ENCODE results near the gene NCOR2. TPM values are rescaled to one million over a fixed set of nuclear protein-coding genes. Genes with fewer than 3 reads are reported as not detected.

The NCOR2 gene
- total RNA-seq, 1 experiment from 2014 or later, result 25.1 TPM

DNA sequence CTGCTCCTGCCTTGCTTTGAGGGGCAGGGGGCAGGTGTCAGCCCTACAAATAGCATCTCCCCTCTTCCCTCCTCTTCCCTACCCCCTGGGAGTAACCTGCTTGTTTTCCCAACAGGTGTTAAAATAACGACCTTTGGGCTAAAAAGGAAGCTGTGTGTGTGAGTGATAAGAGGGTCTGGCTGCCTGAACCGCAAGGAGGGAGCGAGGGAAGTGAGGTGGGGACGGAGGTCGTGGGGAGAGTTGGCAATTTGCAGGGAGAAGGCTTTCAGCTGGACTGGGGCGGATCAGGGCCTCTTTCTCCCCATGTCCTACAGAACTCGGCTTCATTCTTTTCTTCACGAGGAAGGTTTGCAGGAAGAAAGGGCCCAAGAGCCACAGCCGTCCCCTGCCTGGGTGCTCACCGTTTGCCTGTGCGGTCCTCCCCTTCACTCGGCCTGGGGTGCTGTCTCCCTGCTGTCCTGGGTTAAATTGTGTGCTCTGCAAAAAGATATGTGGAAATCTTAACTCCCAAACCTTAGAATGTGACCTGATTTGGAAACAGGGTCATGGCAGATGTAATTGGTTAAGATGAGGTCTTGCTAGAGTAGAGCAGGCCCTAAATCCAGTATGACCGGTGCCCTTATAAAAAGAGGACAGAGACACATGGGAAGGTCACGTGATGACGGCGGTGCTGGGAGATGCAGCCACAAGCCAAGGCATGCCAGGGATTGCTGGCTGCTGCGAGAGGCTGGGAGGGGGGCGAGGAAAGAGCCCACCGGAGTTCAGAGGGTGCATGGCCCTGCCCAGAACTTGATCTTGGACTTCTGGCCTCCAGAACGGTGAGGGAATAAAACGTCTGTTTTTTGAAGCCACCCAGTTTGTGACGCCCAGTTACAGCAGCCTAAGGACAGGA, 38.7 kb upstream of the NCOR2 start:
- Histone ChIP-seq H3K4me3 (ENCODE audit: insufficient read depth, low read depth, low read length) (no peak overlapping the region), H3K27me3 (ENCODE audit: control insufficient read depth, insufficient read depth, low read length) (no peaks in the 10 kb centered on the region), H3K36me3 (replicated peaks; ENCODE audit: control insufficient read depth, insufficient read depth, low read length) (no peaks in the 10 kb centered on the region)
- peak; percentile 54 for DNase-seq

DNA sequence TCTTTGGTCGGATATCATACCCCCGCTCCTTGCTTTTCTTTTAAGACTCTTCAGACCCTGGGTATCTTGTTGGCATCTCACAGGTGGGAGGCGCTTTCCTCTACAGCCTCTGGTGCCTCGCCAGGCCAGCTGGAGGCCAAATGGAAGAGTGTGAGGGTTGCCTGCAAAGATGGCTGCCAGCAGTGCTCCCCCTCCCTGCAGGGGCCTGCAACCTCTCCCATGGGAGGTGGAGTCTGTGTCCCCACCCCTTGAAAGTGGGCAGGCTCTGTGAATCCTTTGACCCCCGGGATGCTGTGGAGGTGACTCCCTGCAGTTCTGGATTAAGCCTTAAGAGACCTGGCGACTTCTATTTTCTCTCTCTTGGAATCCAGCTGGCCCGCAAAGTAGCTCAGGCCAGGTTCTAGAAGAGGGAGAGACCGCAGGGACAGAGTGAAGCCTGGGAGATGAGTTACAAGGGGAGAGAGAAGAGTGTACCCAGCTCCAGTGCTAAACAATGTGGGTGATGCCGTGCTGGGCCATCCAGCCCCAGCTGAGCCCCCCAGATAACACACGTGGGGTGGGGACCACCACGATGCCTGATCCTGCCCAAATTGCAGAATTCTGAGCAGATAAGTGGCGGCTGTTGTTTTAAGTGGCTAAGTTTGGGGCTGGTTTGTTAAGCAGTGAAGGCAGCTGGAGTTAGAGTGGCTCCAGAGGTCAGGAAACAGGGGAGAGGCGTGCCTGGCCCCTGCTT, 37.9 kb upstream of the NCOR2 start:
- no peak overlapping the region for H3K4me3 ChIP-seq (ENCODE audit: insufficient read depth, low read depth, low read length)
- peak; percentile 75 for DNase-seq
- H3K36me3 ChIP-seq (replicated peaks; ENCODE audit: control insufficient read depth, insufficient read depth, low read length), result no peaks in the 10 kb centered on the region
- no peaks in the 10 kb centered on the region for H3K27me3 ChIP-seq (ENCODE audit: control insufficient read depth, insufficient read depth, low read length)

DNA sequence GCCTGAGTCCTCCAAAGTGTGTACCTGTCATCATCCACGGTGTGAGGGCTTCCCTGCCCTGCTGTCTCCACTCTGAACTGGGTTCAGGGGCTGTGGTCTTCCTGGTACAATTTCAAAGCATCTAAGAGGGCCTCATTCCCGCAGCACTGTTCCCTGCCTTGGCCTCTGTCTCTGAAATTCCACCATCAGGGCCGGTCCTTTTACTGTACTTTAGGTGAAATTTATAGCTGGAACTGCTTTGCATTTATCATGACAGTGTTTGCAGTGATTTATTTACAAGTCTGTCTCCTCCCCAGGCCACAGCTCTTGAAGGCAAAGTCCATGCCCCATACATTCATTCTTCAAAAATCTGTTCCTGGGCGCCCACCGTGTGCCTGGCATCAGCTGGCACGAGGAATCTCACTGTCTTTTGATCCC, 36.9 kb upstream of the NCOR2 start:
- H3K36me3 ChIP-seq (replicated peaks; ENCODE audit: control insufficient read depth, insufficient read depth, low read length), result no peaks in the 10 kb centered on the region
- no peak overlapping the region for H3K4me3 ChIP-seq (ENCODE audit: insufficient read depth, low read depth, low read length)
- H3K27me3 ChIP-seq (ENCODE audit: control insufficient read depth, insufficient read depth, low read length), result no peaks in the 10 kb centered on the region
- no peak for DNase-seq

DNA sequence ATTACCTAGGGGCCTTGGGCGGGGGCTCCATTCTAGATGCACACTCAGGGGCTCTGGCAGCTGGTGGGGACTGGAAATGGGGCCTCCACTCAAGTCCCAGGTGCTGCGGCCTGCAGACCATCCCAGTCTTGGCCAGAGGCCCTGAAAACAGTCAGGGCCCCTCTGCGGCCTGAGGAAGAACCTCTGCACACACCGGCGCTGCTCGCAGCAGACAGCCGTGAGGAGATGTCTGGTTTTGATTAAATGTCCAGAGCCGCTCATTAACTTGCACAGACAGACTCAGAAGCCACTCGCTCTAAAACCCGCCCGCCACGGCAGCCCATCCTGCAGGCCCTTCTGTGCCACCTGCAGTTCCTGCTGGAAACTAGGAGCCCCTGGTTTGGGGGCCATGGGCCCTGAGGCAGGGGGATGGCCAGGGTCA, 36.4 kb upstream of the NCOR2 start:
- DNase-seq, result peak; percentile 32
- H3K4me3 ChIP-seq (ENCODE audit: insufficient read depth, low read depth, low read length), result no peak overlapping the region
- no peaks in the 10 kb centered on the region for H3K36me3 ChIP-seq (replicated peaks; ENCODE audit: control insufficient read depth, insufficient read depth, low read length)
- no peaks in the 10 kb centered on the region for H3K27me3 ChIP-seq (ENCODE audit: control insufficient read depth, insufficient read depth, low read length)

DNA sequence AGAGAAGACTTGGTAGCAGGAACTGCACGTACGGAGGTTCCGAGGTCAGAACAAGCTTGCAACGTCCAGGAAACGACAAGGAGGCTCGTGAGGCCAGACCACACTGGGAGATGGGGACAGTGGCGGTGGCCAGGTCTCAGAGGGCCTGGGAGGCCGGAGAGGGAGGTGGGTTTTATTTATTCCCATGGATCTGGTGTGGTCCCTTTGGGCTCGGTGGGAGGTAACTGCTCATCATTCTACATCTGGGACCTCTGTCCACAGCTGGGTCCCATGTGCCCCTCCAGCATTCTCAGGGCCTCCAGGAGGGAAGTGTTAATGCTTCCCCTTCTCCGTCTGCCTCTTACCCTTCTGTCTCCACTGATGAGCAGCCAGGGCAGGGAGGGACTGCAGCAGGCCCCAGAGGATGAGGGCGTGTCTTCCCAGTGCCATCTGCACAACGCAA, 35.7 kb upstream of the NCOR2 start:
- H3K4me3 ChIP-seq (ENCODE audit: insufficient read depth, low read depth, low read length), result no peak overlapping the region
- no peaks in the 10 kb centered on the region for H3K36me3 ChIP-seq (replicated peaks; ENCODE audit: control insufficient read depth, insufficient read depth, low read length)

DNA sequence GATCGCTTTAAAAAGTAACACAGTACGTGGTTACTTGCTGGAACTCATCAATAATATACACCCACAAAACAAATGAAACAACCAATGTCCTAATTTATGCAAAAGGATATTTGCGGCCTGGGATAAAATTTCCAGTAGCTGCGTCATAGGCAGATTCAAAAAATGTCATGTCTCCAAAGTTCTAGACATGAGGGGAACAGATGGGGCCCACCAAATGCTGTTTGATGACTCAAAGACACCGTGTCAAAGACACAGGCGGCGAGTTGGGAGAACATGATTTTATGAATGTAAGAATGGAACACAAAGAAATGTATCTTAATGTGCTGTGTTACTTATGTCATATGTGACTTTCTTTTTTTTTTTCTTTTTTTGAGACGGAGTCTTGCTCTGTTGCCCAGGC, 34.3 kb upstream of the NCOR2 start:
- Histone ChIP-seq H3K4me3 (ENCODE audit: insufficient read depth, low read depth, low read length) (no peak overlapping the region), H3K27me3 (ENCODE audit: control insufficient read depth, insufficient read depth, low read length) (no peaks in the 10 kb centered on the region), H3K36me3 (replicated peaks; ENCODE audit: control insufficient read depth, insufficient read depth, low read length) (no peaks in the 10 kb centered on the region)
- DNase-seq, result no peak

More for the DNA sequence above, 35.7 kb upstream of the NCOR2 start:
- DNase-seq, result no peak
- H3K27me3 ChIP-seq (ENCODE audit: control insufficient read depth, insufficient read depth, low read length), result no peaks in the 10 kb centered on the region

DNA sequence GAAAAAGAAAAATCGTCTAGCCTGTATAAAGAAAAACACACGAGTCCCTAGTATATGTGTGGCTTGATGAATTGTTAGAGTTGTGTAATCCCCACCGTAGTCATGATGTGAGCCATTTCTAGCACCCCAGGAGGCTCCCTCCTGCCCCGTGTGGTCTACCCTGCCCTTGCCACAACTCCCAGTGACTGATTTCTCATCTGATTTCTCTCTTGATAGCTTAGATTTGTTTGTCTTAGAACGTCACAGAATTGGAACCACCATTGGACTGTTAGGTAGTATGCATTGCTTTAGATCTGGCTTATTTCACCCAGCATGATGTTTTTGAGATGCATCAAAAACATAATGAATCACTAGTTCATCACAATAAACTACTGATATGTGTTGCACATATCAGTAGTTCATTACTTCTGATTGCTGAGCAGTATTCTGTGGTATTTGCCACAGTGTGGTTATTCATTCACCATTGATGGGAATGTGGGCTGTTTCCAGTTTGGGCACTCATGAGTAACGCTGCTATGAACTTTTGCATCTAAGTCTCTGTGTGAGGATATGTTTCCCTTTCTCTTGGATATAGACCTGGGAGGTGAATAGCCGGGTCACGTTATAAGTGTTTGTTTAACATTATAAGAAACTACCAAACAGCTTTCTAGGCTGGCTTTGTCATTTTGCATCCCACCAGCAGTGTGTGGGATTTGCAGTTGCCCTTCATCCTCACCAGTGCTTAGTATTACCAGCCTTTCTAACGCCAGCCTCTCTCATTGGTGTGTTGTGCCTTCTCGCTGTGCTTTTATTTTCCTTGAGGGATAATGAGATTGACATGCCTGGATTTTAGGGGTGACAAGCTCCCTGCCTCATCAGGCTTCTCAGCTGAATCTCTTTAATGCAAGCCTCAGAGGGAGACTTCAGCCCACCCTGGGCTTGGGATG, 31.9 kb upstream of the NCOR2 start:
- Histone ChIP-seq H3K36me3 (replicated peaks; ENCODE audit: control insufficient read depth, insufficient read depth, low read length) (no peaks in the 10 kb centered on the region), H3K4me3 (ENCODE audit: insufficient read depth, low read depth, low read length) (no peak overlapping the region)
- no peak for DNase-seq

DNA sequence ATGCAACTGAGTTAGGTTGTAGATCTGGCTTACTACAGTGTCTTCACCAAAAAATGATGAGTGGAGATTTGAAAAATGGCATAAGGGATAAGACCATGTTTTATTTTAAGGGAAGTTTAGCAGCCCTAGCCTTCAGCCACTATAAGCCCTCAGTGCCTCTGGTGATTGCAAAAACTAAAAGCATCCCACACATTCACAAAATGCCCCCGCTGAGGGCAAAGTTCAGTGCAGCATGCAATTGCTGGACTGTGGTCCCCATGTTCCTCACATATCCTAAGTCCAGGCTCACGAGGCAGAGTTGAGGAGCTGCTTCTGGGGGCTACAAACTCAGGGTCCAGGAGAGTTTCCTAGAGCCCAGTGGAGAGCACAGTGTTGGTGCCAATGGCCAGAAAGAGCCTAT, 29.6 kb upstream of the NCOR2 start:
- H3K27me3 ChIP-seq (ENCODE audit: control insufficient read depth, insufficient read depth, low read length), result no peaks in the 10 kb centered on the region
- no peaks in the 10 kb centered on the region for H3K36me3 ChIP-seq (replicated peaks; ENCODE audit: control insufficient read depth, insufficient read depth, low read length)
- H3K4me3 ChIP-seq (ENCODE audit: insufficient read depth, low read depth, low read length), result no peak overlapping the region
- DNase-seq, result no peak

More for the DNA sequence above, 31.9 kb upstream of the NCOR2 start:
- H3K27me3 ChIP-seq (ENCODE audit: control insufficient read depth, insufficient read depth, low read length), result no peaks in the 10 kb centered on the region

DNA sequence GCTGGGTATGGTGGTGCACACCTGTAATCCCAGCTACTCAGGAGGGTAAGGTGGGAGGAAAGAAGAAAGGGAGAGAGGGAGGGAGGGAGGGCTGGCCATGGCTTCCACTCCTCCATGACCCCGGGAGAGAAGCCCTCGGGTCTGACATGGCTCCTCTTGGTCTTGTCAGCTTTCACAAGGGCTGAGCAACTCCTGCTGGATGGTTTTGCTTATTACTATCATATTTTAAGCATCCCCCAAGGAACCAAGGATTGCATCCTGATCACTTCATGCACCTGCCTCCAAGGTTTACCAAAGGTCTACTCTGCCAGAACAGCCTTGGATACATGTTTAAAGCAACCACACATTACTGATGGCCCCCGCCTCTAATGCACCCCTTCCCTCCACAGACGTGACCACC, 28.0 kb upstream of the NCOR2 start:
- H3K4me3 ChIP-seq (ENCODE audit: insufficient read depth, low read depth, low read length), result no peak overlapping the region
- no peaks in the 10 kb centered on the region for H3K36me3 ChIP-seq (replicated peaks; ENCODE audit: control insufficient read depth, insufficient read depth, low read length)
- no peaks in the 10 kb centered on the region for H3K27me3 ChIP-seq (ENCODE audit: control insufficient read depth, insufficient read depth, low read length)
- peak; percentile 37 for DNase-seq

DNA sequence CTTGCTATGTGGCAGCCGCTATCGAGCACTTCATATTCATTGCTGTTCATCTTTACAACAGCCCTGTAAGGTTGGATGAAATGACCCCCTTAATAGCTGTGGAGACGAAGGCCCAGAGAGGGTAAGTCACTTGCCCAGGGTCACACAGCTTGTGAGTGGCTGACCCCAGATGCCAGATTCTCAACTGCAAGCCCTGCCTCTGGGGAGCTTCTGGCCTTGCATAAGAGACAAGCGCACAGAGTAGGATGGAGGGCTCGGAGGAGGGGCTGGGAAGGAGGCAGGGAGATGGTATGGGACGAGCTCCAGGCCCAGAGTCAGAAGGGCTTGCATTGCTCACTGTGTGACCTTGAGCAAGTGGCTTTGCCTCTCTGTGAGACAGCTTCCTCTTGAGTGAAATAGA, 27.4 kb upstream of the NCOR2 start:
- Histone ChIP-seq H3K36me3 (replicated peaks; ENCODE audit: control insufficient read depth, insufficient read depth, low read length) (no peaks in the 10 kb centered on the region), H3K4me3 (ENCODE audit: insufficient read depth, low read depth, low read length) (no peak overlapping the region), H3K27me3 (ENCODE audit: control insufficient read depth, insufficient read depth, low read length) (no peaks in the 10 kb centered on the region)
- DNase-seq, result no peak

DNA sequence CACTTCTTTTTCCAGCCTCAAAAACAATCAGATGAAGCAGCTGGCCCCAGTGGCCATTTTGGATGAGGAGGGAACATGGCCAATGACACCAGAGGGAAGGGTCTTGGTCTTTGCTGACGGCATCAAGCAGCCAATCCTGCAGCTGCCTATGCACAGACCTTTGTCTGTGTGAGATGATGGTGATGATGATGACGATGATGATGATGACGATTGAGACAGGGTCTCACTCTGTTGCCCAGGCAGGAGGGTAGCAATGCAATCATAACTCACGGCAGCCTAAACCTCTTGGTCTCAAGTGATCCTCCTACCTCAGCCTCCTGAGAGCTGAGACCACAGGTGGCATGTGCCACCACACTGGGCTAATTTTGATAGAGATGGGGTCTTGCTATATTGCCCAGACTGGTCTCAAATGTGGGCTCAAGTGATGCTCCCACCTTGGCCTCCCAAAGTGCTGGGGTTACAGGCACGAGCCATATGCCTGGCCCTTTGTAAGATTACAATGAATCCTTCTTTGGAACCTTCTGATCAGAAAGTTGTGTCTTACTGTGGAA, 26.5 kb upstream of the NCOR2 start:
- no peak overlapping the region for H3K4me3 ChIP-seq (ENCODE audit: insufficient read depth, low read depth, low read length)
- no peaks in the 10 kb centered on the region for H3K27me3 ChIP-seq (ENCODE audit: control insufficient read depth, insufficient read depth, low read length)
- H3K36me3 ChIP-seq (replicated peaks; ENCODE audit: control insufficient read depth, insufficient read depth, low read length), result no peaks in the 10 kb centered on the region
- peak; percentile 27 for DNase-seq

DNA sequence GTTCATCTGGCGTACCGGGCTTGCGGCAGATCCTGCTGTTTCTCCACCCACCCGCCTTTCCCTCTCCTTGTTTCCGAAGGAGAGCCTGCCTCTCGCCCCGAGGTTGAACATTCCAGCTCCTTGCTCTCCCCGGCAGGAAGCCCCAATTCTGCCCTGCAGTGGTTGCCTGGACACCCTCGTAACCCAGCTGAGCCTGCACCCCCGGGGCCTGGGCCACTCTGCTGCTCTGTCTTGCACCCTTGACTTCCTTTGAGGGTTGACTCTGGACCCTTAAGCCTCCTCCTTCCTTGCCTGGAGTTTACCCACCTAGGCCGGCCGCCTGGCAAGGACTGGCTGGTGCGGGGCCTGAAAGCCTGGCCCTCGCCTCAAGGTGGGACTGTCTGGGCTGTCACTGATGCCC, 25.8 kb upstream of the NCOR2 start:
- Histone ChIP-seq H3K27me3 (ENCODE audit: control insufficient read depth, insufficient read depth, low read length) (no peaks in the 10 kb centered on the region), H3K4me3 (ENCODE audit: insufficient read depth, low read depth, low read length) (no peak overlapping the region), H3K36me3 (replicated peaks; ENCODE audit: control insufficient read depth, insufficient read depth, low read length) (no peaks in the 10 kb centered on the region)
- DNase-seq, result peak; percentile 60

DNA sequence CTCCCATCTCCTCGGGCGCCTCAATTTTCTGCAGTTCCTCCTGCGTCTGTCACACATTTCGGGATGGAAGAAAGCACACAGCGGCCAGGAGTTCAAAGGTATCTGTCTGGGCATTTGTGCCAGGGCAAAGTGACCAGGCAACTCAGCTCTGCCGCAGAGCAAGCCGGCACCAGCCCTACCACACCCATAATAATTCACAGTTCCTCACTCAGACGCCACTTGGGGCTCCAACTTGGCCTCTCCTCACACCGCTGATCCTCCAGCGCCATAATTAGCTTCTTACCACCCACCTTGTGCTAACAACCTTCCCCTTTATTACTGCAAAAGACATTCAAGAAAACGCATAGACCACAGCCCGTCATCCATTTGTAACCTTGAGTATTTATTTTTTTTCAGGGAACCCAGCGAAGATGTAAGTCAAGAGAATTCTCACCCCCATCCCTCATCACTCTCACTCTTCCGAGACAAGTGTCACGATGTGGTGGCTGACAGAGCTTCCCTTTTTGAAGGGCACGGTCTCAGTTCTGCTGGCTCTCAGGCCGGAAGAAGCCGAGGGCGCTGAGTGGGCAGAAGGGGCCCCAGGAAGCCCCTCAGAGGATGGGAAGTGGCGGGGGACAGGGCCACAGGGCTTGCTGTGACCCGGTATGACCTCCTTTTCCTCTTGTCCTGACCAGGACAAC, 25.2 kb upstream of the NCOR2 start:
- H3K27me3 ChIP-seq (ENCODE audit: control insufficient read depth, insufficient read depth, low read length), result no peaks in the 10 kb centered on the region
- no peak overlapping the region for H3K4me3 ChIP-seq (ENCODE audit: insufficient read depth, low read depth, low read length)
- no peaks in the 10 kb centered on the region for H3K36me3 ChIP-seq (replicated peaks; ENCODE audit: control insufficient read depth, insufficient read depth, low read length)
- peak; percentile 29 for DNase-seq

Measured in H7 (cell line).